GM18858 (cell line): ENCODE data around the gene WWOX.

Experiments
- ATAC-seq: cut with Tn5 transposase; IDR thresholded peaks from one replicate; pipeline ENCODE4 v1.9.1; 2021; ENCODE audit not compliant: unreplicated experiment

Gene WWOX

GRCh38 chr16:78635807-78636206, 536.4 kb downstream of the WWOX start:
- no peak for ATAC-seq

GRCh38 chr16:78638371-78638770, 538.9 kb downstream of the WWOX start:
- ATAC-seq, result no peak

- ATAC-seq, result no peak
Observed at GRCh38 chr16:78639775-78640174, 540.3 kb downstream of the WWOX start.

- no peak for ATAC-seq
Observed at GRCh38 chr16:78640886-78641285, 541.4 kb downstream of the WWOX start.

- no peak for ATAC-seq
Observed at GRCh38 chr16:78641433-78641832, 542.0 kb downstream of the WWOX start.

GRCh38 chr16:78642621-78643285, 543.3 kb downstream of the WWOX start:
- ATAC-seq, result no peak

- ATAC-seq, result no peak
Observed at GRCh38 chr16:78645657-78646056, 546.2 kb downstream of the WWOX start.

- ATAC-seq, result no peak
Observed at GRCh38 chr16:78647019-78647418, 547.6 kb downstream of the WWOX start.

GRCh38 chr16:78647491-78647890, 548.0 kb downstream of the WWOX start:
- ATAC-seq, result no peak

- no peak for ATAC-seq
Observed at GRCh38 chr16:78648517-78648916, 549.1 kb downstream of the WWOX start.

- no peak for ATAC-seq
Observed at GRCh38 chr16:78650339-78651074, 551.1 kb downstream of the WWOX start.

GRCh38 chr16:78654929-78655328, 555.5 kb downstream of the WWOX start:
- no peak for ATAC-seq

- no peak for ATAC-seq
Observed at GRCh38 chr16:78655331-78656113, 556.1 kb downstream of the WWOX start.

GRCh38 chr16:78656887-78657286, 557.4 kb downstream of the WWOX start:
- no peak for ATAC-seq

- no peak for ATAC-seq
Observed at GRCh38 chr16:78659216-78659615, 559.8 kb downstream of the WWOX start.

- no peak for ATAC-seq
Observed at GRCh38 chr16:78659668-78660217, 560.3 kb downstream of the WWOX start.

GRCh38 chr16:78660795-78661194, 561.3 kb downstream of the WWOX start:
- ATAC-seq, result no peak

GRCh38 chr16:78663690-78664089, 564.2 kb downstream of the WWOX start:
- ATAC-seq, result no peak

GRCh38 chr16:78664811-78665772, 565.6 kb downstream of the WWOX start:
- ATAC-seq, result no peak

GRCh38 chr16:78666318-78666717, 566.9 kb downstream of the WWOX start:
- no peak for ATAC-seq
